Stimulated activated CD4-positive, alpha-beta T cell treated with anti-CD3 and anti-CD28 coated beads, Interleukin-1b, Interleukin-23, amount 100 ng/mL, for 24 hours (primary cell): ENCODE data around the gene SH3D21.

Experiments used
- DNase-seq, 4 experiments: peaks; one replicate each; pipeline ENCODE4 v3.0.0-alpha.2; 2020; ENCODE audit warnings: low read depth in 4 of 4, low spot score in 1 of 4

The SH3D21 gene

GRCh38 chr1:36306210-36306901, at the start of gene SH3D21:
SH3D21 (plus strand) TSS chr1:36306368; CDS start chr1:36306421, 53 bp downstream.
- DNase-seq, result no peak

DNA sequence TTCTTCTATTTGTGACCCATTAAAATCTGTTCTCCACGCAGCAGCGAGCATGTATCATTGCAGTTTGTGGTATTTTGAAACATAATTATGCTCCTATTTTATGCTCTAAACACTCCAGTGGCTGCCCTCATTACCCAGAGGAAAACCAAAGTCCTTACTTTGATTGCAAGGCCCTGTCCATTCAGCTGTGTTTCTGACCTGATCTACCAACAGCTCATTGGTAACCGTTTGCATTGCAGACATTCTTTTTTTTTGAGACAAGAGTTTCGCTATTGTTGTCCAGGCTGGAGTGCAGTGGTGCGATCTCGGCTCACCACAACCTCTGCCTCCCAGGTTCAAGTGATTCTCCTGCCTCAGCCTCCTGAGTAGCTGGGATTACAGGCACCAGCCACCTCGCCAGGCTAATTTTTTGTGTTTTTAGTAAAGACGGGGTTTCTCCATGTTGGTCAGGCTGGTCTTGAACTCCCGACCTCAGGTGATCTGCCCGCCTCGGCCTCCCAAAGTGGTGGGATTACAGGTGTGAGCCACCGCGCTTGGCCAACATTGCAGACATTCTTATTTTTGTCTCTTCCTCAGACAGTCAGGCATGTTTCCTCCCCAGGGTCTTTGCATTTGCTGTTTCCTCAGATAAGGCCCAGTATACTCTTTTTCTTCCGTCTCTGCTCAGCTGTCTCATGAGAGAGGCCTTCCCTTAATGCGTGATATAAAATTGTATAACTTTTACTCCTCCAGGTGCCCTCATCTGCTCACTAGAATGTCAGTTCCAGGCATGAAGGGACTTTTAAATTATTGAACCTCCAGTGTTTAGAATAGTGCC, 49.4 kb upstream of the SH3D21 start:
- DNase-seq, result no peak

GRCh38 chr1:36257375-36257767, 48.8 kb upstream of the SH3D21 start:
- DNase-seq, result no peak

GRCh38 chr1:36258960-36259344, 47.2 kb upstream of the SH3D21 start:
- no peak for DNase-seq

- DNase-seq, result no peak
These were observed 37.2 kb upstream of the SH3D21 start for GRCh38 chr1:36268981-36269380.

- no peak for DNase-seq
These were observed 36.7 kb upstream of the SH3D21 start for GRCh38 chr1:36269408-36269838.

GRCh38 chr1:36273024-36273423, 33.1 kb upstream of the SH3D21 start:
- DNase-seq, result no peak

DNA sequence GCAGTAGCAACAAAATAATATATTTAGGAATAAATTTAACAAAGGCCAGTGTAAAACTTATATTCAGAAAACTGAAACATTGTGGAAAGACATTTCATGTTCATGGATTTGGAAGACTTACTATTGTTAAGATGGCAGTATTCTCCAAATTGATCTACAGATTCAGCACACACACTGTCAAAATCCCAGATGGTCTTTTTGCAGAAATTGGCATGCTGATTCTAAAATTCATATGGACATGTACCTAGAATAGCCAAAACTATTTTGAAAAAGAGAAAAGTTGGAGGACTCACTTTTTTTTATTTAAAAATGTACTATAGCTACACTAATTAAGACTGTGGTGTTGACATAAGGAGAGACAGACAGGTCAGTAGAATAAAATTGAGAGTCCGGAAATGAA, 32.0 kb upstream of the SH3D21 start:
- DNase-seq, result no peak

- no peak for DNase-seq
These were observed 29.5 kb upstream of the SH3D21 start for GRCh38 chr1:36276688-36277087.

DNA sequence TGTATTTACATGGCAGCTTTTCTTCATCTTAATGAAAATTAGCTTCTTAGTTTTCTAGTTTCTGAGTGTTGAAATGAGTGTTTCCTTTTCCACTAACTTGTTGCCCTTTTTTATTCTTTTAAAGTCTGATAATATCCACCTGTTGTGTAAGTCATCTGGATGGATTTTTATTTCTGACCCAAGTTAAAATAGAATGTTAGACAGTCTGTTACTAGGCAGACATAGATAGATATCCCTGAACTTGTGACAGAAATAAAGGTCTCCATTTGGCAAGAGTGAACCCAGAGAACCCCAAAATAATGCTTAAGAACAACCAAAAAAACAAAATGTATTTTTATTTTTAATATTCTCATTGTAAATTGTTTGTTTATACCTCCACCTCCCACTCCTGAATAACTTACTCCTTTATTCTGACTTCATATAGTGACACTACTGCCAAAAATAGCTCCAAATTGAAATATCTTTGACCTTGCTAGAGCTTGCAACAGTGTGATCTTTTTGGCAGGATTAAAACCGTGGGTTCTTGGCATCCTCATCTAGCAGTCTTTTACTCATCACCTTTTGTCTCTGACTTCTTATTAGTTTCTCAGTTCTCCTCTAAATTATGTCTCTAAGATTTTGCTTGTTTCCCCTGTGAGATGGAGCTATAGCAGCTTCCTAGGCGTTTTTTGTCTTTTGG, 26.9 kb upstream of the SH3D21 start:
- DNase-seq, result no peak

DNA sequence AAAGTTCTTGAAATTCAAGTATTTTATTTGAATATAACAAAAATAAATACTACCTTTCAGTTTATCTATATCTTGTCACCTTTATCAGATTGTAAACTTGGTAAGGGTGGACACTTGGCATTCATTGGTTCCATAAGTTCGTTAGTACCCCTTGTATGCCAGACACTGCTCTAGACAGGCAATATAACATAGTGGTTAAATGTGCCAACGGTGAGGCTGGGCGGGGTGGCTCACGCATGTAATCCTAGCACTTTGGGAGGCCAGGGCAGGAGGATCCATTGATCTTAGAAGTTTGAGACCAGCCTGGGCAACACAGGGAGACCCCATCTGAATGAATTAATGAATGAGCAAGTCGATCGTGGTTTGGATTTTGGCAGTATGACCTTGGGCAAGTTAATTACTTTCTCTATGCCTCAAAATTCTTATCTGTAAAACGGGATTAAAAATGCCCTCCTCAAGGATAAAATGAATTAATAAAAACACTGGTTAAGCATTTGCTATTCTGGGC, 26.3 kb upstream of the SH3D21 start:
- DNase-seq, result no peak

DNA sequence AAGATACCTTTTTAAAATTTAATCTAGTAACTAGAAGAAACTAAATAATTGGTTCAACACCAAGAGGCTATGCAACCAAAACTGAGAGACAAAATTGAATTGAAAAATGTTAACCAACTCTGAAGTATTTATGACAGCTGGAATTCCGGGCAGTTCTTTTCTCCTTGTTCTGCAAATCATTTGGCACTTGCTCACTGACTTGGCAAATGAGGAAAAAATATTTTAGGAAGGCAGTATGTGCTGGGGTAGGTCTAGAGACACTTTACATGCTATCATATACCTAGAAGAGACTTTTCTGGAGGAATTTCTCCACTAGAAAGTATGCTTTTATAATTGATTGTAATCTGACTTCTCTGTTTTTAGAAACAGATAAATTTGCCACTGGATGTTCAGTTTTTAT, 22.1 kb upstream of the SH3D21 start:
- DNase-seq, result no peak

GRCh38 chr1:36284517-36284916, 21.7 kb upstream of the SH3D21 start:
- DNase-seq, result no peak

- peak in 2 of 4 experiments; percentile 38 to 42 for DNase-seq
These were observed 20.6 kb upstream of the SH3D21 start for GRCh38 chr1:36285443-36286101.

- DNase-seq, result no peak
These were observed 19.4 kb upstream of the SH3D21 start for GRCh38 chr1:36286802-36287201.

DNA sequence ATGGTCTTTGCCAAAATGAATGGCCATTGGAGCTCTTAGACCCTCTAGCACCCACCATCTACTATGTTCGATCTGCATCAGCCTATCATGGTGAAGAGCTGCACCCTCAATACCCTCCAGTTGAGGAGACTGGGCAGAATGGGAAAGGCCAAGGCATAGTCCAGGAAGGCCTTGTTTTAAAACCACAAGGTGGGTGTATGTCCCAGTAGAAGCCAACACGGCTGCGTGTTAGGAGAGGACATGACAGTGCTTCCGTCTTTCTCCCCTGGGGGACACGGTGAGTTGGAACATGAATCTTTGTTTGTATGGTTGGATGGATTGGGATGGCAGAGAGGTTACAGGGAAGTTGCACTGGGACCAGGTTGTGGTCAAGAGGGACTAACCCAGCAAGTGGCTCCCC, 18.6 kb upstream of the SH3D21 start:
- no peak for DNase-seq

GRCh38 chr1:36295390-36295789, 10.8 kb upstream of the SH3D21 start:
- DNase-seq, result no peak

- no peak for DNase-seq
These were observed 9.1 kb upstream of the SH3D21 start for GRCh38 chr1:36297062-36297461.

DNA sequence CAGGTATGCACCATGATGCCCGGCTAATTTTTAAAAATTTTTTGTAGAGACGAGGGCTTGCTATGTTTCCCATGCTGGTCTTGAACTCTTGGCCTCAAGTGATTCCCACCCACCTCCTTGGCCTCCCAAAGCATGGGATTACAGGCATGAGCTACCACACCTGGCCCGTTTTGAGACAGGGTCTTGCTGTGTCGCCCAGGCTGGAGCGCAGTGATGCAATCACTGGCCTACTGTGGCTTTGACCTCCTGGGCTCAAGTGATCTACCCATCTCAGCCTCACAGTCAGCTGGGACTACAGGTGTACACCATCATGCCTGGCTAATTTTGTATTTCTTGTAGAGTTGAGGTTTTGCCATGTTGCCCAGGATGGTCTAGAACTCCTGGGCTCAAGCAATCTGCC, 7.5 kb upstream of the SH3D21 start:
- DNase-seq, result no peak

DNA sequence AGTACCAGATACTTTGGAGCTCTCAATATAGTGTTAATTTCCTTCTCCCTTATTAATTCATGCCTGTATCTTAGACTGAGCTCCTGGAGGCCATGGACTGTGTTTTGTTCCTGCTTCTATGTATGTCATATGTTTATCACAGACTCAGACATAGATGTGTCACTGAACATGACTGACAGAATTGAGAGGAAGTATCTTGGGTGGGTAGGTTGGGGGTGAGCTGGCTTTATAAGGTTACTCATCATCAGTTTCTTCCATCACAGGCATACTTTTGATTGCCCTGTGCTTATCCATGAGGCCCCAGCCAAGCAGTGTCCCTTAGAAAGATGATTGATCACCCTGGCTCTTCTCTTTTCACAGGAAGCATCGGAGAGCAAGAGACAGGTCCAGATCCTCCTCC, 5.6 kb upstream of the SH3D21 start:
- no peak for DNase-seq

DNA sequence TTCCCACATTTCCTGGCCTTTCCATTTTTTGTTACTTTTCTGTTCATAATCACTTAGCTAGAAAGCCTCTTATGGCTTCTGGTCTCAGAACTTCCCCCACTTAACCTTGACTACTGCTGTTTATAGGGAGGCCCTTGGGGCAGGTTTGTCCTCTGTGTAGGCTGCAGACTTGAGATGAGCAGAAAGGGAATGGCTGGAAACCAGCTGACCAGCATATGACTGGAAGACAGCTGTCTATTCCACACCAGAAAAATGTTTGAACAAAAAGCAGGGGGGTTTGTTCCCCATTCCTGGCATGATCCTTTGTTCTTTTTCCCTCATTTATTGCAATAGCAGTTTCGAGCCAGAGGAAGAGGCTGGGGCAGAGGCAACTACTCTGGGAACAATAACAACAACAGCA, 4.9 kb upstream of the SH3D21 start:
- no peak for DNase-seq
